Ovary (tissue), 9 donors: ENCODE data around the gene CERT1. TPM values are rescaled to one million over a fixed set of nuclear protein-coding genes. Genes with fewer than 3 reads are reported as not detected.

ENCODE experiments used
- DNase-seq, 5 donors: peaks; one replicate each; pipeline ENCODE4 v3.0.0-alpha.2; 2019 to 2020
- H3K27ac ChIP-seq, 2 donors: fragments of 200-600 bp; one replicate each; pipeline versions ENCODE4 v1.5.1 to v1.8.0; 2019 to 2022
- H3K27me3 ChIP-seq: fragments of 200-600 bp; one replicate; pipeline ENCODE4 v1.8.0; 2022
- H3K36me3 ChIP-seq: fragments of 200-600 bp; sonication (generic); one replicate; pipeline ENCODE4 v1.5.1; 2019
- H3K4me1 ChIP-seq: one replicate; pipeline ENCODE4 v1.8.1; 2013; ENCODE audit warnings: mild to moderate bottlenecking, moderate library complexity; ENCODE audit not compliant: insufficient read depth
- H3K4me3 ChIP-seq: fragments of 200-600 bp; sonication (generic); one replicate; pipeline ENCODE4 v1.5.1; 2017
- H3K9me3 ChIP-seq, 2 donors: fragments of 200-600 bp in 1 of 2; sonication (generic) in 1 of 2; one replicate each; pipeline versions ENCODE4 v1.5.1 to v1.8.1; 2013 to 2019; ENCODE audit warnings: mild to moderate bottlenecking in 1 of 2, moderate library complexity in 1 of 2
- EP300 ChIP-seq: sonication (generic); formaldehyde crosslinking; IDR thresholded peaks from one replicate; pipeline ENCODE4 v1.6.1; 2017; ENCODE audit warnings: antibody characterized with exemption
- POLR2A ChIP-seq: fragments of 450-650 bp; IDR thresholded peaks from one replicate; pipeline ENCODE4 v1.6.1; 2017; ENCODE audit warnings: antibody characterized with exemption, mild to moderate bottlenecking, moderate library complexity
- WGBS, 3 donors: extraction: QIAGEN DNeasy Blood & Tissue Kit in 1 of 3; methylation state at CpG; one replicate each; pipeline versions ENCODE4 v1.1.5 to v1.1.7; 2013 to 2017; 5-methylcytosine and 5-hydroxymethylcytosine counted together
- intact Hi-C, 4 donors: fragments of 100-400 bp; cut with DNase I; formaldehyde crosslinking; loops; one replicate each; pipeline versions ENCODE4 v1.11.0 to v1.15.1; 2022 to 2023
- polyA plus RNA-seq, 2 donors: library from polyadenylated mRNA; stranded (reverse); fragments of 200-250 nt in 1 of 2; fragments of 350-450 nt in 1 of 2; fragmentation: Illumina TruSeq in 1 of 2; extraction: RNeasy Lipid Tissue Mini Kit (QIAGEN cat#74804) in 1 of 2; gene quantifications; one replicate each; pipeline ENCODE4 v1.2.3, GENCODE V29; 2013 to 2014
- total RNA-seq, 7 donors: library from RNA; depleted of rRNA in 2 of 7; stranded (reverse); fragments of >200 nt in 2 of 7; fragmentation: NEBNext Ultra II Directional in 3 of 7; extraction: Animal tissue kit (Norgen Biotek cat#: 25700) in 3 of 7; gene quantifications; one replicate each; pipeline versions ENCODE4 v1.1.0 to v1.2.4, GENCODE V29; 2016 to 2023
- TF ChIP-seq, protein P1 (sequence below), 3 donors: fragments of 450-650 bp in 2 of 3; fragments of 200-600 bp in 1 of 3; IDR thresholded peaks; one replicate each; pipeline versions ENCODE4 v1.5.1 to v1.8.0; 2016 to 2022; ENCODE audit warnings: antibody characterized with exemption in 3 of 3, mild to moderate bottlenecking in 1 of 3
- donor health status: DM: no; HTN: no; CAD: no; lungs with moderate emphysema.
- donor health status: DM: no; HTN: no; CAD: no.
- donor health status: Bipolar disorder and iron deficiency.
- donor health status: DM: yes; HTN: yes; CAD: no.
- donor health status: DM: no; HTN: no; CAD: no.
- donor health status: DM: yes; HTN: yes; CAD: no.

Gene CERT1
- total and polyA plus RNA-seq, 9 donors = 19.1 to 41.8 (median 35.2) TPM

DNA sequence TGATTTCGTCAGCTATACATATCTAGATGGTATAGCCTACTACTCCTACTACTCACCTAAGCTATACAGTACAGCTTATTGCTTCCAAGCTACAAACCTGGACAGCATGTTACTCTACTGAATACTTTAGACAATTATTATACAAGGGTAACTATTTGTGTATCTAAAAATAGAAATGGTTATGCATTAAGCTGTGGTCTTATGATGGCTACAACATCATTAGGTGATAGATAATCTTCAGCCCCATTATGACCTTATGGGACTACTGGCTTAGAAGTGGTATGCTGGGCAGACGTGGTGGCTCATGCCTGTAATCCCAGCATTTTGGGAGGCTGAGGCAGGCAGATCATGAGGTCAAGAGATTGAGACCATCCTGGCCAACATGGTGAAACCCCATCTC is 40.2 kb downstream of the CERT1 start:
- no peaks in the 10 kb centered on the region for H3K4me1 ChIP-seq
- no peak for DNase-seq
- 97 to 98% (median 98%) methylated on average over 2 of the region's 2 CpGs for whole genome bisulfite sequencing, 3 donors
- H3K27ac ChIP-seq = no peak overlapping the region
- intact Hi-C loops = no loop called here
- H3K4me3 ChIP-seq = no peak overlapping the region
- no peaks in the 10 kb centered on the region for H3K36me3 ChIP-seq
- no peaks in the 10 kb centered on the region for H3K27me3 ChIP-seq
- TF ChIP-seq POLR2A = no peak
- TF ChIP-seq EP300 = no peak
- TF ChIP-seq, protein P1, sequence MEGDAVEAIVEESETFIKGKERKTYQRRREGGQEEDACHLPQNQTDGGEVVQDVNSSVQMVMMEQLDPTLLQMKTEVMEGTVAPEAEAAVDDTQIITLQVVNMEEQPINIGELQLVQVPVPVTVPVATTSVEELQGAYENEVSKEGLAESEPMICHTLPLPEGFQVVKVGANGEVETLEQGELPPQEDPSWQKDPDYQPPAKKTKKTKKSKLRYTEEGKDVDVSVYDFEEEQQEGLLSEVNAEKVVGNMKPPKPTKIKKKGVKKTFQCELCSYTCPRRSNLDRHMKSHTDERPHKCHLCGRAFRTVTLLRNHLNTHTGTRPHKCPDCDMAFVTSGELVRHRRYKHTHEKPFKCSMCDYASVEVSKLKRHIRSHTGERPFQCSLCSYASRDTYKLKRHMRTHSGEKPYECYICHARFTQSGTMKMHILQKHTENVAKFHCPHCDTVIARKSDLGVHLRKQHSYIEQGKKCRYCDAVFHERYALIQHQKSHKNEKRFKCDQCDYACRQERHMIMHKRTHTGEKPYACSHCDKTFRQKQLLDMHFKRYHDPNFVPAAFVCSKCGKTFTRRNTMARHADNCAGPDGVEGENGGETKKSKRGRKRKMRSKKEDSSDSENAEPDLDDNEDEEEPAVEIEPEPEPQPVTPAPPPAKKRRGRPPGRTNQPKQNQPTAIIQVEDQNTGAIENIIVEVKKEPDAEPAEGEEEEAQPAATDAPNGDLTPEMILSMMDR (IDR thresholded peaks at IDR 0.05) = no peak
- no peaks in the 10 kb centered on the region for H3K9me3 ChIP-seq

DNA sequence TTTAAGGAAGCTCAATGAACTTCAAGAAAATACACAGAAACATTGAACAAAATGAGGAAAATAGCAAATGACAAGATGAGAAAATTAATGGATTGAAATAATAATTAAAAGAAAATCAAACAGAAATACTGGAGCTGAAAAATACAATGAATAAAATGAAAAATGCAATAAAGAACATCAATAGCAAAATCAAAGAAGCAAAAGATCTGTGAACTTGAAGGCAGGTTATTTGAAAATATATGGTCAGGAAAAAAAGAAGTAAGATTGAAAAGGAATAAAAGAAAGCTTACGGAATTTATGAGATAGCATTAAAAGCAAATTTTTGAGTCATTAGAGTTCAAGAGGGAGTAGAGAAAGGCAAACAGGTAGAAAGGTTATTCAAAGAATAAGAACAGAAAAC is 42.4 kb downstream of the CERT1 start:
- no peaks in the 10 kb centered on the region for H3K9me3 ChIP-seq
- no peak overlapping the region for H3K4me3 ChIP-seq
- H3K4me1 ChIP-seq = no peaks in the 10 kb centered on the region
- H3K27me3 ChIP-seq = no peaks in the 10 kb centered on the region
- intact Hi-C loops = no loop called here
- DNase-seq = no peak
- no peaks in the 10 kb centered on the region for H3K36me3 ChIP-seq
- 96 to 98% (median 98%) methylated on average over 1 of the region's 1 CpG for WGBS, 3 donors
- TF ChIP-seq, protein P1 (IDR thresholded peaks at IDR 0.05) = no peak
- H3K27ac ChIP-seq = no peak overlapping the region

DNA sequence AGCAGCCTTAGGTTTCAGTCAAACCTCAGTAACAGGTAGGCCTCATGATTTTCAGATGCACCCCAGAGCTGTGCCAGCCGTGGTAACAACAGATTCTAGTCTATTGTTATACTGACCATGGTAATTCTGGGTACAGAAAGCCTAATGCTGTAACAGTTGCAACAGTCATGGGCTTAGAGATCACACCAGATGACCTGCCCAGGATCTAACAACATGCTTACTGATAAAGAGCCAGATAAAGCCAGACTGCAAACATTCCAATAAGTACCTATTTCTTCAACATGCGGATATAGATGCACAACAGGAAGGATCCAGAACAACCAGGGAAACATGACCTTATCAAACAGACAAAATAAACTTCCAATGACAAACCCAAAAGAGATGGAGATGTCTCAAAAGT is 42.8 kb downstream of the CERT1 start:
- intact Hi-C loops = no loop called here
- no peaks in the 10 kb centered on the region for H3K36me3 ChIP-seq
- WGBS, 3 donors = 95 to 98% (median 97%) methylated on average over 2 of the region's 2 CpGs
- H3K27me3 ChIP-seq = no peaks in the 10 kb centered on the region
- no peak overlapping the region for H3K4me3 ChIP-seq
- no peak for TF ChIP-seq EP300
- TF ChIP-seq, protein P1 (IDR thresholded peaks at IDR 0.05) = no peak
- TF ChIP-seq POLR2A = no peak
- no peaks in the 10 kb centered on the region for H3K4me1 ChIP-seq
- no peak overlapping the region for H3K27ac ChIP-seq
- no peak for DNase-seq
- no peaks in the 10 kb centered on the region for H3K9me3 ChIP-seq

DNA sequence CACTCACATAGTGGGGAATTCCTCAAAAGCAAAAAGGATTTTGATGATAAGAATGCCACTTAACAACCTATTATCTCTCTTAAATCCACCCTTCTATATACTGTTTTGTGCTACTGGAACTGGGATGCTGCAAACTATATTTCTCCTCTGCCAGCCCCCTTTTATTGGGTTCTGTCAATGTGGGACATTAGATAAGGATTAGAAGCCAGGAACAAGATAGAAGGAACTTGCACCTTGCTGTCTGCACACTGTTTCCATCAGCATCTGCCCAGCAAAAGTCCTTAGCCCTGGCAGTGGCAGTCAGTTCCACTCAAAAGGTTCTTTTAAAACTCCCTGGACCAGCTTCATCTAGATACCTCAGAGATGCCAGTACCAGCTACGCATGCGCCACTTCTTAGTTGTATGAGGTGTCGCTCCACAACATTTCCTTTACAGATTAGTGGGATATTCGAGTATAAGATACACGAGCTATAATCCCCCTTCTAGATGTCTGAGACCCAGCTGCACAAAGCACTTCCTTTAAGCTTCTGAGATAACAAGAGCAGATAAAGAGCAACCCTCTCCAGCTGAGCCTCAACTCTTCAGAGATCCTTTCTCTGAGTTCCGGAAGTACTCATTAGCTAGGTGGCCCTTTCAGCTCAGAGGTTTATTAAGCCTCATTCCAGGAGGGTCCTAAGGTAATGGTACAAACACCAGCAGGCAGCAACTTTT is 45.3 kb downstream of the CERT1 start:
- Histone ChIP-seq H3K36me3 (no peaks in the 10 kb centered on the region), H3K4me1 (no peaks in the 10 kb centered on the region), H3K9me3 (no peaks in the 10 kb centered on the region), H3K27me3 (no peaks in the 10 kb centered on the region), H3K4me3 (no peak overlapping the region), H3K27ac (no peak overlapping the region)
- WGBS, 3 donors = 91 to 92% (median 92%) methylated on average over 6 of the region's 6 CpGs
- no peak for DNase-seq
- TF ChIP-seq, protein P1 (IDR thresholded peaks at IDR 0.05) = no peak
- TF ChIP-seq POLR2A (no peak), EP300 (no peak)
- intact Hi-C loops = no loop called here
